Measurements from ENCODE around the gene ZNF423. TPM values are rescaled to one million over a fixed set of nuclear protein-coding genes. Genes with fewer than 3 reads are reported as not detected.

ZNF423 gene
- total RNA-seq, 1 experiment from 2014 or later = 0.20 TPM

DNA sequence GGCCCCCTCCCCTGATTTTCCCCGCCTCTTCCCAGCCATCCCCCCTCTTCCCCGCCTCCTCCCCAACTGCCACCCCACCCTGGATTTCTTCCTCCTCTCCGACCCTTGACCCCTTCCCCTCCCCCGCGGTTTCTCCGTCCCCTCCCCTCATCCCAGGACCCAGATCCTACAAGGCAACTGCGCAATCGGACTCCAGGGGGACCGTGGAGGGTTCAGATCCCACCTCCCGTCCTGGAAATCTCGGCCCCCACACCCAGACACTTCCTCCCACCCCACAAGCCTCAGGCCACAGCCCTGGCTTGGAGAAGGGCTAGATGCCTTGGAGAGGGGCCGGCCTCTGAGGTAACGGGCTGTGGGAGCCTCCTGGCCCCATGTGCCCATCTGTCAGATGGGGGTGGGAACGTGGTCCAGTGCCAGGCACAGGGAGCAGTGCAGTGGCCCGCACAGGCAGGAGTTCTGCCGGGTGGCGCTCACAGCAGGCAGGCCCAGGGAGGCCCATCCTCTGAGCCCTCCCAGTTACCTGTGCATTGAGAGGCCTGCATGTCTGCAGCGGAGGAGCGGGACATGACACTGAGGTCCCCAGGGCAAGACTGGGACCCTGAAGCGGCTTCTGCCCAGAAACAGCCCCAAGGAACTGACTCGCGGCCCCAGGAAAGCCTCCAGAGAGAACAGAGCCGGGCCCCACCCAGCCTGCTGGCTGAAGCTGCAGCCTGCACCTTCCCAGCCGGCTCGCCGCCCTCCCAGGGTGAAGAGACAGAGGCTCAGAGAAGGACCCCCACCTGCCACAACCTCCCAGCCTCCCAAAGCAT, 16.7 kb downstream of the ZNF423 start:
- Mint-ChIP-seq H3K4me3 (ENCODE audit: unreplicated experiment) (no peak overlapping the region), H3K9me3 (ENCODE audit: unreplicated experiment) (no peaks in the 10 kb centered on the region), H3K27me3 (ENCODE audit: insufficient read depth, unreplicated experiment) (peaks cover 15% of the 10 kb centered on the region), H3K4me1 (ENCODE audit: low read depth, unreplicated experiment) (no peaks in the 10 kb centered on the region), H3K36me3 (ENCODE audit: insufficient read depth, unreplicated experiment) (no peaks in the 10 kb centered on the region), H3K27ac (ENCODE audit: unreplicated experiment) (no peak overlapping the region)
- CTCF ChIA-PET = interaction anchor here (1.0 kb wide), 1 partner anchor 82 kb away, joined by 4 read pairs; no protein-coding TSS in a partner anchor
- no TSS peak for BruUV-seq (replicated peaks)
- intact Hi-C loops (cut with micrococcal nuclease; ENCODE audit: unreplicated experiment) = no loop called here
- H3K4me1 ChIP-seq = no peaks in the 10 kb centered on the region
- H3K4me3 ChIP-seq (ENCODE audit: low read depth, low read length) = no peak overlapping the region
- H3K9me3 ChIP-seq = no peaks in the 10 kb centered on the region
- no peaks in the 10 kb centered on the region for H3K36me3 ChIP-seq (ENCODE audit: control insufficient read depth, insufficient read depth, low read length)
- no peak for DNase-seq
- peaks cover 2% of the 10 kb centered on the region; the same call in 1 of the 2 replicates for H3K27me3 ChIP-seq (replicated peaks; ENCODE audit: control insufficient read depth, insufficient read depth, low read length)
- POLR2A ChIA-PET = no interaction called here
- TF ChIP-seq, protein P1, sequence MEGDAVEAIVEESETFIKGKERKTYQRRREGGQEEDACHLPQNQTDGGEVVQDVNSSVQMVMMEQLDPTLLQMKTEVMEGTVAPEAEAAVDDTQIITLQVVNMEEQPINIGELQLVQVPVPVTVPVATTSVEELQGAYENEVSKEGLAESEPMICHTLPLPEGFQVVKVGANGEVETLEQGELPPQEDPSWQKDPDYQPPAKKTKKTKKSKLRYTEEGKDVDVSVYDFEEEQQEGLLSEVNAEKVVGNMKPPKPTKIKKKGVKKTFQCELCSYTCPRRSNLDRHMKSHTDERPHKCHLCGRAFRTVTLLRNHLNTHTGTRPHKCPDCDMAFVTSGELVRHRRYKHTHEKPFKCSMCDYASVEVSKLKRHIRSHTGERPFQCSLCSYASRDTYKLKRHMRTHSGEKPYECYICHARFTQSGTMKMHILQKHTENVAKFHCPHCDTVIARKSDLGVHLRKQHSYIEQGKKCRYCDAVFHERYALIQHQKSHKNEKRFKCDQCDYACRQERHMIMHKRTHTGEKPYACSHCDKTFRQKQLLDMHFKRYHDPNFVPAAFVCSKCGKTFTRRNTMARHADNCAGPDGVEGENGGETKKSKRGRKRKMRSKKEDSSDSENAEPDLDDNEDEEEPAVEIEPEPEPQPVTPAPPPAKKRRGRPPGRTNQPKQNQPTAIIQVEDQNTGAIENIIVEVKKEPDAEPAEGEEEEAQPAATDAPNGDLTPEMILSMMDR (IDR thresholded peaks at IDR 0.05; ENCODE audit: insufficient read depth in 1 of 2, low read depth in 1 of 2, low read length in 1 of 2, severe bottlenecking in 1 of 2, unreplicated experiment in 1 of 2) = no peak

DNA sequence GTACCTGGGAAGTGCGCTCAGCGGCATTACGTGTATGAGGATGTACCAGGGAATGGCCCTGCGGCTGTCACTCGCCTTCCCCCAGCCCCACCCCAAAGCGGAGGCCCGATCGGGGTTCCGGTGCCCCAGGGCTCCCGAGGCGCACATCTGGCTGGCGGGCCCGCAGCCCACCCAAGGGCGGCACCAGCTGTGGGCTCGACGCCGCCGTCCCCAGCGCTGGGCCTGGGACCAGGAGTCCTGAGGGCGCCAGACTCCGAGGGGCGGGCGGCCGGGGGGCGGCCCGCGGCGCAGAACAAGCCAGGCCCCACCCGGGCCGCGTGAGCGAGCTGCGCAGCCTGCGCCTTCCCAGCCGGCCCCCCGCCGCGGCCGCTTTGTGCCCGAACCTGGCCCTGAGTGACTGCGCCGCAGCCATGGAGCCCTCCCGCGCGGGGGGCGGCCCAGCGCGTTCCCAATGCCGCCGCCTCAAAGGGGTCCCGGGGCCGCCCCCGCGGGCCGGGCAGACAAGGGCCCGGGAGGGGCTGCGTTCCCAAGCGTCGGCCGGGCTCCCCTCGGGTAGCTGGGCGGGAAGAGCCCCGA, 17.4 kb downstream of the ZNF423 start:
- CTCF ChIA-PET = no interaction called here
- no peak overlapping the region for H3K4me3 Mint-ChIP-seq (ENCODE audit: unreplicated experiment)
- TF ChIP-seq, protein P1 (IDR thresholded peaks at IDR 0.05; ENCODE audit: insufficient read depth in 1 of 2, low read depth in 1 of 2, low read length in 1 of 2, severe bottlenecking in 1 of 2, unreplicated experiment in 1 of 2) = no peak

DNA sequence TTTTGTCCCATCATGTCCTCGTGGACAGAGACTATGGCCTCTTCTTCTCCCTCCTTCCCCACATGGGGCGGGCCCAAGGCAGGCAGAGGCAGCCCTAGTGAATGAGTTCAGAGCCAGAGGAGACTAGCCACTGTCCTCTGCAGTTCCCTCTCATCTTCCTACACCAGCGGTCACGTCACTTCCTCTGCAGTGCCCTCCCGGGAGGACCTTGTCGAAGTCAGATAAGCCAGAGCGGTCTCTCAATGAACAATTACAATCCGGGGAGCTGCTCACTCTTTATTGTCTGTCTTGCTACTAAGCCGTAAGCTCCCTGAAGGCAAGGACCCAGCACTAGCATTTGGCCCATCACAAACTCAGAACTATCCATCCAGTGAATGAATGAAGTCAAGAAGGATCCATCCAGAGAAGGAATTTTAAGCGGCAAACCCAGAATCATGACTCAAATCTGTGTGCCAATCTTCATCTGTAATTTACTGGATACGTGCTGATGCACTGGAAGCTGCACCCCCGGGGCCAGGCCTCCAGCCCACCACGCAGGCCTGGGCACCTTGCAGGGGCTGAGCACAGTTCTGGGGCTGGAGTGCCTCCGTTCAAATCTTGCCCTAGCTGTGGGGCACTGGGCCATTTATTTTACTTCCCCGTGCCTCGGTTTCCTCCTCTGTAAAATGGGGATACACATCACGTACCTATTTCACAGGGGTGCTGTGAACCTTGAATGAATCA, 18.1 kb downstream of the ZNF423 start:
- Histone ChIP-seq H3K36me3 (ENCODE audit: control insufficient read depth, insufficient read depth, low read length) (no peaks in the 10 kb centered on the region), H3K4me3 (ENCODE audit: low read depth, low read length) (no peak overlapping the region), H3K4me1 (no peaks in the 10 kb centered on the region), H3K27me3 (replicated peaks; ENCODE audit: control insufficient read depth, insufficient read depth, low read length) (peaks cover 2% of the 10 kb centered on the region; the same call in 1 of the 2 replicates), H3K9me3 (no peaks in the 10 kb centered on the region)
- Mint-ChIP-seq H3K9me3 (ENCODE audit: unreplicated experiment) (no peaks in the 10 kb centered on the region), H3K4me1 (ENCODE audit: low read depth, unreplicated experiment) (no peaks in the 10 kb centered on the region), H3K4me3 (ENCODE audit: unreplicated experiment) (no peak overlapping the region), H3K27me3 (ENCODE audit: insufficient read depth, unreplicated experiment) (peaks cover 11% of the 10 kb centered on the region), H3K36me3 (ENCODE audit: insufficient read depth, unreplicated experiment) (no peaks in the 10 kb centered on the region), H3K27ac (ENCODE audit: unreplicated experiment) (no peak overlapping the region)
- ChIA-PET POLR2A (no interaction called here), CTCF (no interaction called here)
- DNase-seq = no peak
- intact Hi-C loops (cut with micrococcal nuclease; ENCODE audit: unreplicated experiment) = no loop called here
- TF ChIP-seq, protein P1 (IDR thresholded peaks at IDR 0.05; ENCODE audit: insufficient read depth in 1 of 2, low read depth in 1 of 2, low read length in 1 of 2, severe bottlenecking in 1 of 2, unreplicated experiment in 1 of 2) = no peak
- BruUV-seq (replicated peaks) = no TSS peak

More for the DNA sequence above, 17.4 kb downstream of the ZNF423 start:
- H3K9me3 ChIP-seq = no peaks in the 10 kb centered on the region
- H3K27me3 Mint-ChIP-seq (ENCODE audit: insufficient read depth, unreplicated experiment) = peaks cover 11% of the 10 kb centered on the region
- peaks cover 2% of the 10 kb centered on the region; the same call in 1 of the 2 replicates for H3K27me3 ChIP-seq (replicated peaks; ENCODE audit: control insufficient read depth, insufficient read depth, low read length)
- H3K4me1 Mint-ChIP-seq (ENCODE audit: low read depth, unreplicated experiment) = no peaks in the 10 kb centered on the region
- no TSS peak for BruUV-seq (replicated peaks)
- intact Hi-C loops (cut with micrococcal nuclease; ENCODE audit: unreplicated experiment) = no loop called here
- H3K36me3 ChIP-seq (ENCODE audit: control insufficient read depth, insufficient read depth, low read length) = no peaks in the 10 kb centered on the region
- H3K27ac Mint-ChIP-seq (ENCODE audit: unreplicated experiment) = no peak overlapping the region
- no peaks in the 10 kb centered on the region for H3K9me3 Mint-ChIP-seq (ENCODE audit: unreplicated experiment)
- POLR2A ChIA-PET = no interaction called here
- no peaks in the 10 kb centered on the region for H3K4me1 ChIP-seq
- H3K4me3 ChIP-seq (ENCODE audit: low read depth, low read length) = no peak overlapping the region
- H3K36me3 Mint-ChIP-seq (ENCODE audit: insufficient read depth, unreplicated experiment) = no peaks in the 10 kb centered on the region
- DNase-seq = no peak
